Measurements from ENCODE around the gene CAPN1. TPM values are rescaled to one million over a fixed set of nuclear protein-coding genes. Genes with fewer than 3 reads are reported as not detected.

Gene CAPN1
- polyA plus RNA-seq, 10 donors: 65.5 to 83.6 (median 74.5) TPM

DNA sequence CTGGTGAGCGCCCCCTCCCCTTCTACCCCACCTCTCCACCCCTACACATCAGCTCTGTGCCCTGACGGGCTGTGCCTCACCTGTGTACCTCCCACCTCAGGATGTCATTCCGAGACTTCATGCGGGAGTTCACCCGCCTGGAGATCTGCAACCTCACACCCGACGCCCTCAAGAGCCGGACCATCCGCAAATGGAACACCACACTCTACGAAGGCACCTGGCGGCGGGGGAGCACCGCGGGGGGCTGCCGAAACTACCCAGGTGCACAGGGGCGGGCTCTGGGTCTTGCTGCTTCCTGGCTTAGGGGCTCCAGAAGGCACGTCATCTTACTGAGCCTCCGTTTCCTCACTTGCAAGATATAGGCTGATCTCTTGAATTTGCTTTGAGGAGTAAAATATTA lies 6.8 kb downstream of the CAPN1 start:
- no peak for DNase-seq

DNA sequence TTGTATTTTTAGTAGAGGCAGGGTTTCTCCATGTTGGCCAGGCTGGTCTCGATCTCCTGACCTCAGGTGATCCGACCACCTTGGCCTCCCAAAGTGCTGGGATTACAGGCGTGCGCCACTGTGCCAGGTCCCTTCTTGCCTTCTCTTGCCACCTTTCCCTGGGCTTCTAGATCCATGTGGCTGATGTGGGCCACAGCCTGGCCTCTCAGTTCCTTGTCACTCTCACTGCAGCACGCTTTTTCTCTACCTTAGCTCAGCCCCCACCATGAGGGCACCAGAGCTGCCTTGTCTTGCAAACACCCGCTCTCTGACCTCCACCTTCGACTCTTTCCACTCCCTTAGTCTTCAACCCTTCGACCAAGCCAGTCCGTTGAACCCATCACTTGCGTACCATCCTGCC lies 7.5 kb downstream of the CAPN1 start:
- DNase-seq: no peak

DNA sequence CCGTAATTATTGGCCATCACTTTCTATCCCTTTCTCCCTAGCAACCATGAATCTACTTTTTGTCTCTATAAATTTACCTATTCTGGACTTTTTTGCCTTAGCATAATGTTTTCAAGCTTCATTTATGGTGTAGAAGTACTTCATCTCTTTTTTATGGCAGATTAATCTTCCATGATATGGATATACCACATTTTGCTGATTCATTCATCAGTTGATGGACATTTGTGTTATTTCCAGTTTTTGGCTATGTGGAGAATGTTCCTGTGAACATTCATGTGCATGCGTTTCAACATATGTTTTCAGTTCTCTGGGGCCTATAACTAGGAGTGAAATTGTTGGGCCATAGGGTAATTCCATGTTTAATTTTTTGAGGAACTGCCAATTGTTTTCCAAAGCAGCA lies 12.8 kb downstream of the CAPN1 start:
- DNase-seq: no peak

DNA sequence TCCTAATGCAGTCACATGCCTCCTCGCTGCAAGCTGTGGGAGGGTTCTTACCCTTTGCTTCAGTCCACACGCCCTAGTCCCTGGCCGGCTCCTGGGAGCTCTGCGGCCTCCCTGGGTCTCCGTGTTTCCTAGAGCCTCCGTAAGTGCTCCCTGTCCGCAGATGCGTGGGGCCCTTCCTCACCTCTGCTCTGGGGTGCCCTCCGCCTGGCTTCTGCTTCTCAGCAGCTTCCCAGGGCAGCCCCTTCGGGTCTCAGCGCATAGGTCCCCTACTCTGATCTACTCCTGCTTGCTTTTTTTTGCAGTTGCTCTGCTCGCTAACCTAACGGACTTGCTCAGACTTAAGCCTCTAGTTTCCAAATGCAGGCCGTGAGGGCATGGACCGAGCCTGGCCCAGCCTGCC lies 22.4 kb downstream of the CAPN1 start:
- peak in 1 of 3 donors; percentile 1 for DNase-seq

DNA sequence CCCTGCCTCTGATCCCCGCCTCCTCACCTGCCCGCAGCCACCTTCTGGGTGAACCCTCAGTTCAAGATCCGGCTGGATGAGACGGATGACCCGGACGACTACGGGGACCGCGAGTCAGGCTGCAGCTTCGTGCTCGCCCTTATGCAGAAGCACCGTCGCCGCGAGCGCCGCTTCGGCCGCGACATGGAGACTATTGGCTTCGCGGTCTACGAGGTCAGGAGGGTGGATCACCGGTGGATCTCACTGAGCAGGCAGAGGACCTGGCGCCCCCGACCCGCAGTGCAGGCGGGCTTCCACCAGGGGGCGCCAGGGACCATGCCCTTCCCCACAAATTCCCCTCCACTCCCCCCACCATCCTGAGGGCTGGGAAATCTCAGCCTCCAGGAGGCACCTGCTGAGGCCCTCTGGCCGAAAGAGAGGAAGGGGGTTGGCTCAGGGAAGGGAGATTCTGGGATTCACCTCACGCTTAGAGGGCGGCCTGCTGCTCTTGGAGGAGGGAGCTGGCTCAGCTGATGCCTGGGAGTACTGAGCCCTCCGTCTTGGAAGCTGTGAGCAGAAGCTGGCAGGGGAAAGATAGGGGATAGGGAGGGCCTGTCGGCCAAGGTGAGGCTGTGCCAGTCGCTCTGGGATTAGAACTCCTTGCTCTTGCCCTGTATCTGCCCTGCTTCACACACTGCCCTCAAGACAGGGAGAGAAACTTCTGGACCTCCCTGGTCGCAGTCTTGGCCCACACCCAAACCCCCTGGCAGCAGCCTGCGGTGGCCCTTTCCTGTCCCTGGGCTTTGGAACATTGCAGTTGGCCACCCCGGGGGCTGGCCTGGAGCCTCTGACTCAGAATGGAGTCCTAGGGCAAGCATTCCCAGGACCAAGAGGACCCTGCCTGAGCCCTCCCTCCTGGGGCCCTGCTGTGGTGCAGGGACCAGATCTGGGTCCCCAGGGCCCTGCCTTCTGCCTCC lies 23.2 kb downstream of the CAPN1 start:
- peak in 2 of 3 donors; percentile 27 to 34 for DNase-seq

GRCh38 chr11:65205602-65205967 lies 23.9 kb downstream of the CAPN1 start:
- no peak for DNase-seq

DNA sequence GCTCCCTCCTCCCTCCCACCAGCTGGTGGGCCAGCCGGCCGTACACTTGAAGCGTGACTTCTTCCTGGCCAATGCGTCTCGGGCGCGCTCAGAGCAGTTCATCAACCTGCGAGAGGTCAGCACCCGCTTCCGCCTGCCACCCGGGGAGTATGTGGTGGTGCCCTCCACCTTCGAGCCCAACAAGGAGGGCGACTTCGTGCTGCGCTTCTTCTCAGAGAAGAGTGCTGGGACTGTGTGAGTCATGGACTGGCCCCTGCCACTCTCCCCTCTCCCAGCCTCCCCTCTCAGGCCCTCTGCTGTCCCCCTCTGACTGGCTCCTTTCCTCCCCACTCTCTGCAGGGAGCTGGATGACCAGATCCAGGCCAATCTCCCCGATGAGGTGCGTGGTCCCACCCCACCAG lies 24.7 kb downstream of the CAPN1 start:
- no peak for DNase-seq

DNA sequence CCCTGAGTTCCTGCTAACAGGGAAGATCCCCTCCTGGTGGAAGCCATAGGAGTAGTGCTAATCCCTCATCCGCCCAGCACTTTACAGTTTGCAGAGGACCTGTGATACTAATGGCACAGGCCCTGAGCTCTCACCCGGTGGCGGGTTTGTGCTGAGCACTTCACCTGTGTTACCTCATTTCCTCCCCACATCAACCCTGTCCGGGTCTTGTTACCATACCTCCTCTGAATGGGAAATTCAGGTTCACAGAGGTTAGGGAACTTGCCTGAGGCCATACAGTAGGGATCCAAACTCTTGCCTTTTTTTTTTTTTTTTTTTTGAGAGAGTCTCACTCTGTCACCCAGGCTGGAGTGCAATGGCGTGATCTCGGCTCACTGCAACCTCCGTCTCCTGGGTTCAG lies 25.2 kb downstream of the CAPN1 start:
- DNase-seq: no peak

DNA sequence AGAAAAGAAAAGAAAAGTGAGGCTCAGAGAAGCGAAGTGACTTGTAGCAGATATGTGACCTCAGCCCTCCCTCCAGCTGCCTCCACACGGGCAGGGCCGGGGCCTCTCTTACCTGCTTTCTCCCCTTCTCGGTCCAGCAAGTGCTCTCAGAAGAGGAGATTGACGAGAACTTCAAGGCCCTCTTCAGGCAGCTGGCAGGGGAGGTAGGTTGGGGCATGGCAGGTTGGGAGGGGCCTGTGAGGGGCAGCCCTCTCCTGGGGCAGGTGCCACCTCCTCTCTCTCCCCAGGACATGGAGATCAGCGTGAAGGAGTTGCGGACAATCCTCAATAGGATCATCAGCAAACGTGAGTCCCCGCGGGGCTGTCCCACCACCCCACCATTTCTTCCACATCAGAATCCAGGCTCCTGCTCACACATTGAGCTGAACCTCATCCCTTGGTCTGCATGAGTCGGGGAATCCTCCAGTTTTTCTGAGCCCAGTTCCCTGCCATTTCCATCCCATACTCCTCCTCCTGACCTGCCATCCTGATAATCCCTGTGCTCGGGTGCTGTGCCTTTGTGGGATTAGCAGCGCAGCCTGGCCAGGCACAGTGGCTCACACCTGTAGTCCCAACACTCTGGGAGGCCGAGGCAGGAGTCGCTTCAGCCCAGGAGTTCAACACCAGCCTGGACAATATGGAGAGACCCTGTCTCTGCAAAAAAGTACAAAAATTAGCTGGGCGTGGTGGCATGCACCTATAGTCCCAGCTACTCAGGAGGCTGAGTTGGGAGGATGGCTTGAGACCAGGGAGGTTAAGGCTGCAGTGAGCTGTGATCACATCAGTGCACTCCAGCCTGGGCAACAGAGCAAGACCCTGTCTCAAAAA lies 26.4 kb downstream of the CAPN1 start:
- DNase-seq: no peak

DNA sequence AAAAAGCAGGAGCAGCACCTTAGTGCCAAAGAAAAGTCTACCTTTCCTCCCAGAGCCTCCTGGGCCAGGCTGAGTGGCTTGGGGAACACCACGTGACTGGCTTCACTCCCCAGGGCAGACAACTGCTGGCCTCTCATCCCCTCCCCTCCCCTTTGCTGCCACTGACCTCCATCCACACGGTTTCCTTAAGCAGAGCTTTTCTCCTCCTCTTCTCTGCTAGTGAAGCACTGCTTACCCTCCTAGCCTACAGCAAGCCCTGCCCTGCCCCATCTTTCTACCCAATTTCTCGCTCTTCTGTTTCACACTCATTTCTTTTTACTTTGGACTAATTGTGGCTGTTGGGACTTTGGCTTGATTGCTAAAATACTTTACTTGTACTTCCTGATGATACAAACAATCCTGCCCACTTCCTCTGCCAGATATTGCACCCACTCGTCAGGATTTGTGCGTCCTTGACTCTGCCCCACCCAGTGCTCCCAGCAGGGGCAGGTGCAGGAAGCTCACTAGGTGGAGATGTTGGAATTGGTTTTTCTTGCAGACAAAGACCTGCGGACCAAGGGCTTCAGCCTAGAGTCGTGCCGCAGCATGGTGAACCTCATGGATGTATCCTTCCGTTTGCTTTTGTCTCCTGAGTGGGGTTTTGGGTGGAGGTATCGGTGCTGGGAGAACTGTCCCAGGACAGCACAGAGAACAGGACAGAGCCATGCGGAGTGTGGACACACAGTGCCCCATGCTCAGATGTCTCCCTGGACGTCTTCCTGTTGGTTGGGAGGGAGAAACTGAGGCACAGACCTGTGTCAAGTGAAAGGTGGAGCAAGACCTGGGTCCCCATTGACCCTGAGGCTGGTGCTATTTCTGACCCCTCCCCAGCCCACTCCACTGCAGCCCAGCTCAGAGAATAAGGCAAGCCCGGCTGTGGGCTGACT lies 27.3 kb downstream of the CAPN1 start:
- DNase-seq: no peak

DNA sequence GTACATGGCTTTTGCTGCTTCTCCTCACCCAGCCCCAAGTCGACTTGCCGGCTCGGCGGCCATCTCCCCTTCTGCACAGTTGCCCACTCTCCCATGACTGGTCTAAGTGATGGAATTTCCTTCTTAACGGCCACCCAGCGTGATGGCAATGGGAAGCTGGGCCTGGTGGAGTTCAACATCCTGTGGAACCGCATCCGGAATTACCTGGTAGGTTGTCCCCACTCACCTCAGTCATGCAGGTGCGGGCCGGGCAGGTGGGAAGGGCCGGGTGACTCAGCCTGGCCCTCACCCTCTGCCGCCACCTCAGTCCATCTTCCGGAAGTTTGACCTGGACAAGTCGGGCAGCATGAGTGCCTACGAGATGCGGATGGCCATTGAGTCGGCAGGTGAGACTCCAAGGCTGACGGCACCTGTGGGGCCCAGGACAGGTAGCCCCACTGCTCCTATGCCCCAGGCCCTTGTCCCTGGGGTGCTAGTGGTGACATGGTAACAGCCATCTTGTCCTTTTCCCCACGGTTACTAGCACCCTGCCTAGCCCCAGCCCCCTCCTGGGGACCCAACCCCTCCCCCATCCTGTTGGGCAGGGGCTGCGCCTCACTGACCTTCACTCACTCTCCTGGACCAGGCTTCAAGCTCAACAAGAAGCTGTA lies 28.1 kb downstream of the CAPN1 start:
- DNase-seq: no peak

DNA sequence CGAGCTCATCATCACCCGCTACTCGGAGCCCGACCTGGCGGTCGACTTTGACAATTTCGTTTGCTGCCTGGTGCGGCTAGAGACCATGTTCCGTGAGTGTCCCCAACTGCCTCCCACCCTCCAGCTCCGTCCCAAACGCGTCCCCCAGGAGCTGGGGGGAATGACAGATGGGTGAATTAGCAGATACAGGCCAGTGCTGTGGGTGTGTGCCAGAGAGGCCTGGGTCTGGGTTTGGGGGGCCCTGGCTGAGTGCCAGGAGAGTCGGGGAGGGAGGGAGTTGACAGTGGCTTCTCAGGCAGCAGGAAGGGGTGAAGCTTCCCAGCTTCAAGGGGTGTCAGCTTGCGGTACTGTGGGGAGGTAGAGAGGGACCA lies 28.6 kb downstream of the CAPN1 start:
- no peak for DNase-seq

DNA sequence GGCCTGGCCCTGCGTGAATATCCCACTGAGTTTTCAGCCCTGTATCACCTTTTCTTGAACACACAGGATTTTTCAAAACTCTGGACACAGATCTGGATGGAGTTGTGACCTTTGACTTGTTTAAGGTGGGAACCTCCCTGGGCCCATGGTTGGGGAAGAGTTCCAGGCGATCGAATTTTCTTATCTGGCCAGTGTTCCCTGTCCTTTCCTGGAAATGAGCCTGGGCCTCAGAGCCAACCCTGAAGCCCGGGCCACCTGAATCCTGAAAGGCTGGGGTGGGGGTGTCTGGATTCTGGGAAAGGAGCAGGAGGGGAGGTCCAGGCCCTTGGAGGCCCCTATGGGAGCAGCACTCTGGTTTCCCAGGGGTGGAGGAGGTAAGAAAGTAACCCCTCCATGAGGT lies 29.0 kb downstream of the CAPN1 start:
- DNase-seq: no peak

DNA sequence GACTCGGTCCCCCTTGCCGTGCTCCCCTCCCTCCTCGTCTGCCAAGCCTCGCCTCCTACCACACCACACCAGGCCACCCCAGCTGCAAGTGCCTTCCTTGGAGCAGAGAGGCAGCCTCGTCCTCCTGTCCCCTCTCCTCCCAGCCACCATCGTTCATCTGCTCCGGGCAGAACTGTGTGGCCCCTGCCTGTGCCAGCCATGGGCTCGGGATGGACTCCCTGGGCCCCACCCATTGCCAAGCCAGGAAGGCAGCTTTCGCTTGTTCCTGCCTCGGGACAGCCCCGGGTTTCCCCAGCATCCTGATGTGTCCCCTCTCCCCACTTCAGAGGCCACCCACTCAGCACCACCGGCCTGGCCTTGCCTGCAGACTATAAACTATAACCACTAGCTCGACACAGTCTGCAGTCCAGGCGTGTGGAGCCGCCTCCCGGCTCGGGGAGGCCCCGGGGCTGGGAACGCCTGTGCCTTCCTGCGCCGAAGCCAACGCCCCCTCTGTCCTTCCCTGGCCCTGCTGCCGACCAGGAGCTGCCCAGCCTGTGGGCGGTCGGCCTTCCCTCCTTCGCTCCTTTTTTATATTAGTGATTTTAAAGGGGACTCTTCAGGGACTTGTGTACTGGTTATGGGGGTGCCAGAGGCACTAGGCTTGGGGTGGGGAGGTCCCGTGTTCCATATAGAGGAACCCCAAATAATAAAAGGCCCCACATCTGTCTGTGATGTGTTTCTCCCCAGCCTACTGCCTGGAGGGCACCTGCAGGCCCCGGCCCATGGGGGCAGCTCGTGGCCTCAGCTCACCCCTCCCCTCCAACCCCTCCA lies 29.8 kb downstream of the CAPN1 start:
- no peak for DNase-seq

DNA sequence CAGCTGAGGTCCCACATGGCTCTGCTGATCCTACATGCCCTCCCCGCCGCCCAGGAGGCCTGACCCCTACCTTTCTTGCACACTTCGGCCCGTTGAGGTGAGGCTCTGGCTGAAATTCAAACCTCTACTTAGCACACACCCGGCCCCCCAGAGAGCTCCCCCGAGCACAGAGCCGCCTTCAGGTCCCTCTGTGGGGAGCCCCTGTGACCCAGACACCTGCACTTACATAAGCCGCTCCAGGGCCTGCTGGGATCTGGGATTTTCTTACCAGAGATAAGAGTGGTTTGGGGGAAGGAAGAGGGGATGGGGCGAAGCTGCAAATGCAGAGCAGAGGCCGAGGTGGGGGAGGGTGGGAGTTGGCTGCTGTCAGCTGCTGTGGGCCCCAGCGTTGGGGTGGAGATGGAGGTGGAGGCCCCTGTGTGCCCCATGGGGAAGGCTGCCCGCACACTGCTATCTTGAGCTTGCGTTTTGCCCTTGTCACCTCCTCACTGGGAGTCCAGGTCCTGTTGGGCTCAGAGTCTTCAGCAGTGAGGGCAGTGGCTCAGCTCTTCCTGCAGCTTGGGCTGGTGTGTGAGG lies 30.6 kb downstream of the CAPN1 start:
- DNase-seq: peak in 1 of 3 donors; percentile 25

- peak in 1 of 3 donors; percentile 57 for DNase-seq
These were observed 31.8 kb downstream of the CAPN1 start for GRCh38 chr11:65213322-65214211.

GRCh38 chr11:65214212-65214845 lies 32.6 kb downstream of the CAPN1 start:
- no peak for DNase-seq

DNA sequence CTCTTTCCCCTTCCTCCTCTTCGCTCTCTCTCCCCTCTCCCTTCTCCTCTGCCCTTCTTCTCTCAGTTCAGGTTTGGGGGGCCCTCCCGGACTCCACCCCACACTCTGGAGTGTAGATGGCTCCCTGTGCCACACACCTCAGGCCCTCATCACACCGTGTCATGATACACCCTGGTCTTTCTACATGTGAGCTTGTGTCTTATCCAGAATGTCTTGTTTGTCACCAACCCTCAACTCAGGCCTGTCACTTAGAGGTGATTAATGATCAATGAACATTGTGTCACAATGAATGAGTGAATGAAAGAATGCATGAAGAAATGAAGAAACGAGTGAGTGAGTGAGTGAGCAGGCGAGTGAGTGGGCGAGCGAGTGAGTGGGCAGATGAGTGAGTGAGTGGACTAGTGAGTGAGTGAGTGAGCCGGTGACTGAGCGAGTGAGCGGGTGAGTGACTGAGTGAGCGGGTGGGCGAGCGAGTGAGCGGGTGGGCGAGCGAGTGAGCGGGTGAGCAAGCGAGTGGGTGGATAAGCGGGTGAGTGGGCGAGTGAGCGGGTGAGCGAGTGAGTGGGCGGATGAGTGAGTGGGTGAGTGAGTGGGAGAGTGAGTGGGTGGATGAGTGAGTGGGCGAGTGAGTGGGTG lies 33.8 kb downstream of the CAPN1 start:
- DNase-seq: no peak
